GM21515 (cell line): ENCODE measurements around the gene PLEKHB2.
A peak's percentile ranks its signal among the peaks of the same experiment; 100 is the strongest.
"Not testable (repeated sequence)": the region's sequence is repeated elsewhere in the genome, so short reads cannot be mapped to it uniquely, and the experiment has no call there.

Experiments used
- ATAC-seq: cut with Tn5 transposase; IDR thresholded peaks from one replicate; pipeline ENCODE4 v1.9.1; 2021; ENCODE audit not compliant: unreplicated experiment

PLEKHB2 gene

DNA sequence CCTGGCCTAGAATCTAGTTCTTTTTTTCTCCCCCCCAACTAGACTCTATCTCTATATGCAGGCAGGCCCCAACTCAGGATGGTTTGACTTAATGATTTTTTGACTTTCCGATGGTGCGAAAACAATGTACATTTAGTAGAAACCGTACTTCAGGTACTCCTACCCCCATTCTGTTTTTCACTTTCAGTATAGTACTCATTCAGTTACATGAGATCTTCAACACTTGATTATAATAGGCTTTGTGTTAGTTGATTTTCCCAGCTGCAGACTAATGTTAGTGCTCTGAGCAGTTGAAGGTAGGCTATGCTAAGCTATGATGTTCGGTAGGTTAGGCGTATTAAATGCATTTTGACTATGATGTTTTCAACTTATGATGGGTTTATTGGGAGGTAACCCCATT is 37.7 kb downstream of the PLEKHB2 start:
- ATAC-seq = no peak

DNA sequence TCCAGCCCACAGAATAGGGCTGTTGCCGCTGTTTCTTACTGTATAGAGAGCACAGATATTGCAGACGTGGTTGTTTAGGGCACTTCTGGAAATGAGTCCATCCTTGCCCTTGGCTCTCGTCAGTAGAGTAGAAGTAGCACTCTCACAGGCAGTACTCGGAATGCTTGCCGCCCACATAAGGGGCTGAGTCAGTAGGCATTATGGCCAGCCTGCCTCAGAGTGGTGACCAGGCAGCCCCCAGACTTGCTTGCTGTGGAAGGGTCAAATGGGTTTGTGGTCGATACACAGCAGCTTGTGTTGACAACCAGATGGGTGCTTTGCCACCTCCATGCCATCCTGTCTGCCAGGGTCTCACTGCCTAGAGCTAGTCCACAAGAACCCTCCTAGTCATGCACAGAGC is 38.7 kb downstream of the PLEKHB2 start:
- no peak for ATAC-seq

DNA sequence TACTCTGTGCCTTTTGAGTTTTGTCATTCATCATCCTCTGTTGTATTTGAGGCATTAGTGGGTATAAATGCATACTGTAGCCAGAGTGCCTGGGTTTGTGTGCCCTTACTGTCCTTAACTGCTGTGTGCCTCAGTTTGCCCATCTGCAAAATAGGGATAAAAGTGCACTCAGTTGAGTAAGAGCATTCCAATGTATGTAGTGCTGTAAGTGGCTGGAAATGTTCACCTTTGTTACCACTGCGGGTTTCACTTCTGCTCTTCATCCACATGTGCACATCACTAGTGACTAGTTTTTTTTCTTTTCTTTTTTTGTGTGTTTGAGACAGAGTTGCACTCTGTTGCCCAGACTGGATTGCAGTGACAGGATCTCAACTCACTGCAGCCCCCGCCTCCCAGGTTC is 39.9 kb downstream of the PLEKHB2 start:
- ATAC-seq = peak; percentile 85

DNA sequence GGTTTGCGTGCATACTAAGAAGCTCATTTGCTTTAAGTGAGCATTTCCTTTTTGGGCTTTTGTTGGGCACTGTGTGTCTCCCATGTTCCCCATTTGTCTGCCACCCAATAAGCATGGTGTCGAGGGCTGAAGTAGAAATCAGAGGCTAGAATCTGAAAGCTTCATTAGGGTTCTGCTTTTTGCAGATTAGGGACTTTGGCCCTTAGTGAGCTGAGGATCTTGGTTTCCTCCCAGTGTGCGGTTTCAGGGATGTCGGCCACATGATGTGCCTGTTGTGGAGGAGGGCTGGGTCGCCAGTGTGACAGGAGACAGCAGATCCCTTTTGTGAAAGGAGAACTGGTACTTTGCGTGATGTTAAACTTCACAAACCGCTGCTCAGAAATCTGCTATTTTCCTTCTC is 41.1 kb downstream of the PLEKHB2 start:
- no peak for ATAC-seq

DNA sequence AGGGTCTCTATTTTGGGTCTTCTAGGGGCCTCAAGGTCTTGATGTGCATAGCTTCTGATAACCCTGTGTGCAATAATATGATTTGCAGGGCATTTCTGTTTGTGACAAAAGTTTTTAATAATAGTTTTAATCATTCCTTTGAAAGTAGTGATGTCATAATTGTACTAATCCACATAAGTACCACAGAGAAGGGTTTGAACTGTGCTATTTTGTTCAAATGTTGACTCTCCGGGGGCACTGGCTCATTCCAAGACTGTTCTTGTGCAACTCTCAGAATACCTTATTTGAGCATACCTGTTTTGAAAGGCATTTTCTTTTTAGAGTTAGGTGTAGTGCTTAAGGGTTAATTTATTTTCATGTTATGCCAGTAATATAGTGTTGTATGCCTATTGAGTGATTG is 41.6 kb downstream of the PLEKHB2 start:
- ATAC-seq = no peak

DNA sequence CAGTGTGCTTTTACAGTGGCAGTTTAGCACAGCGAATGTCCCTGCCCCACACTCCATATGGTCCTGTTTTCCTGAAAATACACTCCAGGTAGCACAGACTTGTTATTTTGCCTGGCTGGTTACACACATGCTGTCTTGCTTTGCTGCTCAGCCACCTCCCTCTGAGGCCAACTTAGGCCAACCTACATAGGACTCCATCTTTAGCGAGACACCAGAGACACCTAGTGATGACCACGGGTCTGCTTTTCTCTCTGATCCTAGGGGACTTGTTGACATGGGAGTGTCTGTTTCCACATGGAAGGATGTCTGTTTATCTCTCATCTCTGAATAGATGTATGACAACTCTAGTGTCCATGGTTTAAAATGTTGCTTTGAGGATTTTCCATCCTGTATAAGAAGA is 43.3 kb downstream of the PLEKHB2 start:
- no peak for ATAC-seq

DNA sequence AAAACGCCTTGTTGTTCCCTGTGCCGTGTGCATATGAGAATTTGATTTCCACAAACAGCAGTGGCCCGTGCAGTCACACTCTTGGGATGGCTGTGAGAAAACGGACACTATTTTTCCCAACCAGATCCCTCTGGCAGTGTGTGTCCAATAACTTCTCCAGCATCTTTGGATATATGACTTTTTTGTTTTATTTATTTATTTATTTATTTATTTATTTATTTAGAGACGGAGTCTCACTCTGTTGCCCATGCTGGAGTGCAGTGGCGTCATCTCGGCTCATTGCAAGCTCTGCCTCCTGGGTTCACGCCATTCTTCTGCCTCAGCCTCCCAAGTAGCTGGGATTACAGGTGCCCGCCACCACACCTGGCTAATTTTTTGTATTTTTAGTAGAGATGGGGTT is 45.0 kb downstream of the PLEKHB2 start:
- not testable (repeated sequence) for ATAC-seq

DNA sequence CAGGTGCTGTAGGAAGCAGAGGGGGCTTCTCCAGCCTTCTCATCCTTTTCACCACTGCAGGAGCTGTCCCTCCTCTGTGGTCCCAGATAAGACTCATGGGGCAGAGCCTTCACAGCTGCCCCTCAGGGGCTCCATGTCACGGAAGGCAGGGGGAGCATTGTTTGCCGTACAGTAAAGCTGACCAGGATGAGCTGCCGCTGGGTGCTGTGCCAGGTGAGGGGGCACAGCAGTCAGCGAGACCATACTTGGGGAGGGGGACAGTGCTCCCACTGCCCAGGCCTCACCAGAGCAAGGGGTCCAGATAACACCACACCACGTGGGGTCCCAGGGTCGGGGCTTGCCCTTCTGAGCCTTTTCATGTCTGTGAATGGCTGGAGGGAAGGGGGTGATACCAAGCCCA is 46.3 kb downstream of the PLEKHB2 start:
- ATAC-seq = no peak

DNA sequence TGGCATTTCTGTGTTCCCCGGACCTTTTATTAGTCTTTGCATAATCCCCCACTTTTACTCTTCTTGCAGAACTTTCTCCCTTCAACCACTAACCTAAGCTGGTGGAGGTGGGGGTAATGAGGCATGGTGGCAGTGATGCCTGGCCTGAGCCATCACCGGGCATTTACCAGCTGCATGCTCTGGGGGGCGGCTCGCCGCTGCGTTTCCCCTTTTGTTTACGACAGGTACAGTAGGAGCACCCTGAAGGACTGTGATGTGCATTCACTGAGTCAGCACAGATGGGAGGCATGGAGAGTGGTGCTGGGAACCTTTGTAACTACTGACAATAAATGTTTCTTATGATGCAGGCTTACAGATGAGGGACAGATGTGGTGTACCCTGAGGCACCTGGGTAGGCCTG is 46.9 kb downstream of the PLEKHB2 start:
- no peak for ATAC-seq

DNA sequence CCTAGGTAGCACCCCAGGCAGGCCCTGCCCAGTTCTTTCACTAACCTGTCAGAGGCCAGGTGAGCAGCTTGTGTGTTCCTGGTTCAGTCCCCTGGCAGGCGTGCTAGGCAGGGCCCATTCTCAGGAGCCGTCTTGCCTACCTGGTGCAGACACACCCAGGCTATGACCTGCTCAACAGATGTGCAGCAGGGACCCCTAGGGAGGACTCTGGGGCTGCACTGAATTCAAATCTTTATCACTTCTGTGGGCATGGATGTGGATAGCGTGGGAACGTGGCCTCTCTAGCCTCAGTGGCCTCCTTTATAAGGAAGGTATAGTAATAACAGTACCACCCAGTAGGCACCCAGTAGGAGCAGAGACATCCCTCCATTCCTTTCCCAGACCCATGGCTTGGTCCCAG is 48.4 kb downstream of the PLEKHB2 start:
- no peak for ATAC-seq

DNA sequence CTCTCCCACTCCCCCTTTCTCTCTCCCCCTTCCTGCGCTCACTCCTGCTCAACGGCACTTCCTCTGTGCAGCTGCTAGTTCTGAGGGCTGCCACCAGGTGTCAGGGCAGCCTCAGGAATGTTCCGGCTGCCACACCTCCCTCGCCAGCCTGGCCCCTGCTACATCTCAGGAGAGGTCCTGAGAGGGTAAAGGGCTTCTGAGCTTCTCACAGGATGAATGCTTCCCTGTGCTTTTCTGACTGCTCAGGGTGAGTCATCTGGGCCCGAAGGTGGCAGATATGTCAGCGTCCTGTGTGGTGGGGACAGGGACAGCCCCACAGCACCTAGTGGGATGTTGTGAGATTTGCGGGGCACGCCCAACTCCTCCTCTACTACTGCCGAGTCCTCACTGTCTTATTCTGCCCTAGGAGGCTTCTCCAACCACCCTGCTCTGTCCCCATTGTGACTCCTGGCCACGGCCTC is 49.0 kb downstream of the PLEKHB2 start:
- ATAC-seq = peak; percentile 88

DNA sequence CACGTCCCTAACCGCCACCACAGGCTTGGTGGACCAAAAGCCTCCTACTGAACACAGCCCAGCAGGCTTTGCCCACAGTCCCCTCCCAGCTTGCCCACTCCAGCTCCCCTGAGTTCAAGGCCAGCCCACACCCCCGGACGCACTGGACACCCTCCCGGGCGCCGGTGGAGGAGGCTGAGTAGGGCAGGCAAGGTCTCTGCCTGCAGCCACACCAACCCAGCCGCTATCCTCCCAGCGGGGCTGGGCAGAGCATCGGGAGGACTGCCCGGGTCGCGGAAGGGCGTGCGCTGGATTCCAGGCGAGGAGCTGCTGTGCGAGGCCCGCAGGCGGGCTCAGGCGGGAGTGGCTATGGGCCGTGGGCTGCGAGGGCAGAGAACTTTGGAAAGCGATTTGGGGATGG is 49.5 kb downstream of the PLEKHB2 start:
- ATAC-seq = no peak

DNA sequence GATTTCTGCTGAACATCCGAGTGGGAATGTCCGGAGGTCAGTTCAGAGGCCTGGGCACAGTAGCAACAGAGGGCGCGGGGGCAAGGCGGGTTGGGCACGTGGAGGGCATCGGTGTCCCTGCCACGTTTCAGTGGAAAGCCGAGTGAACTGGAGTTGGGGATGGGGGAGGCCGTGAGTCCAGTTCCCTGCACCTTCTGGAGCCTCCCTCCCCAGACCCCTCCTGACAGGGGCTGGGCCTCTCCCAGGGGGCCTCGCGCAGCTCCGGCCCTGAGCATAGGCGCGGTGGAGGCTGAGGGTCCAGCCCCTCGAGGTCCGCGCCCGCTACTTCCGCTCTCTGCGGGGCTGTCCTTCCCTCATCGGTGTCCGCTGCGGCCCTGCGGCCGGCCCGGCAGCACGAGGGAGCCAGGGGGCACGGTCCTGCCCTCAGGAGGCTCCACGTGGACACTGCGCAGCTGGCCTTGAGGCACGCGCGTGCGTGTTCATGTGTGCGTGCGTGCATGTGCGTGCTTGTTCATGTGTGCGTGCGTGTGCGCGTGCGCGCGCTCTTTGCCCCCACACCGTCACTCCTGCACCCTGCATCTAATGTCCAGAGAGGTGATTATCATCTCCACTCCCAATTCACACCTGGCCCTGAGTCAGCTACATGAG is 50.2 kb downstream of the PLEKHB2 start:
- no peak for ATAC-seq

DNA sequence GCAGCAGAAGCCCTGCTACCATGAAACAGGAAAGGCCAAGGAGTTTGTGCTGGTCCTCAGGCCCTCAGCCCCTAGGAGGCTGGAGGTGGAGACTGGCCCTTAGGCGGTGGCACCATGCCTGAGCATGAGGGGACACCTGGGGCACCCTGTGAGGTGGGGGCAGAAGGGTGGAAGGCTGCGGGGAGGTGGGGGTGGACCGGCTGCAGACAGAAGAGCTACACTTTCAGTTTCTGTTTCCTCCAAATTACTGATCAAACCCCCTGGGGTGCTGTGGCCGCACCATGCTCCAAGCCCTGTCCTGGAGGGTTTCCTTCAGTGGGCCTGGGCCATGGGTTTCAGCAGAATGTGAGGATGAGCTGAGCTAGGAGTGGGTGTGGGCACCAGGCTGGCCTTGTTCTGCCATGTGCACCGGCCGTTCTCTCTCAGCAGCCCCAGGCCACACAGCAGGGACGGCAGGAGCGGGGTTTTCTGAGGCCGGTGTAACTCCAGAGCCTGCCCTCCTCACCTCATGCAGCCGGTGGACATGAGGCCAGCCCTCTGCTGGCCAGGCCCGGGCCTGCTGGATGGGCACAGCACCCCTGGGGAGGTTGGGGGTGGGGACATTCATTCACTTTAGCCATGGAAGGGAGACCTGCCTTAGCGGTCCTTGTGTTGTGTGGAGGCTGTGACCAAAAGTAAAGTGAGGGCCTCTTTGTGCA is 51.5 kb downstream of the PLEKHB2 start:
- peak; percentile 29 for ATAC-seq

DNA sequence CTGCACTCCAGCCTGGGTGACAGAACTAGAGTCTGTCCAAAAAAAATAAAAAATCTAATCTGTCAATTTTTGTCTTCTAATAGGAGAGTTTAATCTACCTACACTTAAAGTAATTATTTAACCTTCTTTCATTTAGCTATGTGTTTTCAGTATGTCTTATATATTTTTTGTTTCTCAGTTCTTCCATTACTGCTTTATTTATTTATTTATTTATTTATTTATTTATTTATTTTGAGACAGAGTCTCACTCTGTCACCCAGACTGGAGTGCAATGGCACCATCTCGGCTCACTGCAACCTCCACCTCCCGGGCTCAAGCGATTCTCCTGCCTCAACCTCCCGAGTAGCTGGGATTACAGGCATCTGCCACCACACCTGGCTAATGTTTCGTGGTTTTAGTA is 60.4 kb downstream of the PLEKHB2 start:
- not testable (repeated sequence) for ATAC-seq

DNA sequence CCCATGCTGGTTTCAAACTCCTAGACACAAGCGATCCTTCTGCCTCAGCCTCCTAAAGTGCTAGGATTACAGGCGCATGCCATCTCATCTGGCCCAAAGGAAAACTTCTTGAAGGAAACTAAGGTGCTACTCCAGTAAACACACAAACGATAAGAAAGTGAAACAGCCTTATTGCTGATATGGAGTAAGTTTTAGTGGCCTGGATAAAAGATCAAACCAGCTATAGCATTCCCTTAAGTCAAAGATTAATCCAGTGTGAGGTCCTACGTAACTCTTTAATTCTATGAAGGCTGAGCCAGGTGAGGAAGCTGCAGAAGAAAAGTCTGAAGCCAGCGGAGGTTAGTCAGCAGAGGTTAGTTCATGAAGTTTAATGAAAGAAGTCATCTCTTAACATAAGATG is 63.4 kb downstream of the PLEKHB2 start:
- no peak for ATAC-seq

DNA sequence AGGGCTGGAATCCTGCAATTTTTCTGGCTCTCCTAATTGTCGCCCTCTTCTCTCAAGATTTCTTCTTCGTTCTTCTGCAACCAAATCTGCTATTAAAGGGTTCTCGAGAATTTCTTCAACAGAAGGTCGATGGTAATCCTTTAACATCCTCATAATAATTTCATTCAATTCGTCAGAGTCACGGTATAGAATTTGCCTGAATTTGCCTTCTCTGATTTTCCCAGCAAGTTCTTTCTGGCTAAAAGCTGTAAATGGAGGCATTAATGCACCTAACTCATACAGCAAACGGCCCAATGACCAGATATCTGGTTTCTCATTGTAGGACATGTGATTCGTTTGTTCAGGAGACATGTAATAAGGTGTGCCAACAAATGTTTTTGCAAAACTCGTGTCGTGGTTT is 72.9 kb downstream of the PLEKHB2 start:
- ATAC-seq = not testable (repeated sequence)

DNA sequence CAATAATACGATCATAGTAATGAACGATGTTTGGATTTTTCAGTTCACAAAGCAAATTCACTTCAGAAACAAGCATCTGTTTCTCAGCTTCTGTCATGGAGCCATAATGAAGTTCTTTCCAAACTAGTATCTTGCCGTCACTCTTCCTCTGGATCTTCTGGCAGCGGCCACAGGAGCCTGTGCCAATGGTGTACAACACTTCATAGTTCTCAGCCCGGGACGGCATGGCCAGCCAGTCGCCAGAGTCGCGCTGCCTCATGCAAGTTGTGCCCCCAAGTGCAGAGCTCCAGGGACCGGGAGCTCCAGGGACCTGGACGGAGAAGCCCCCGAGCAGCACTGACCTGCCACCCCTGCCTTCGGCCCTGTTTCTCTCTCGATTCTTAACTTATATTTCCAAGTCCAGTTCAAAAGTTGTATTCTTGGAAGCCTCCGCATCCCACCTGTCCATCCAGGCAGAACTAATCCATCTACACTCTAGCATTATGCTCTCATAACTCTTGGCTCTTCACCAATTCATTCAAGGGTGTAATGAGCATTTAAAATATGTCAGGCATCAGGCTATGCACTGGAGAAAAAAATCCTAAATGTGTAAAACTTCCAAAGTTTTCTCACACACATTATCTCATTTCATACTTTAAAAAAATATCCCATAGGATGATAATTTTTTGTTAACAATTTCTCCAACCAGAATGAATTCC is 73.7 kb downstream of the PLEKHB2 start:
- not testable (repeated sequence) for ATAC-seq

DNA sequence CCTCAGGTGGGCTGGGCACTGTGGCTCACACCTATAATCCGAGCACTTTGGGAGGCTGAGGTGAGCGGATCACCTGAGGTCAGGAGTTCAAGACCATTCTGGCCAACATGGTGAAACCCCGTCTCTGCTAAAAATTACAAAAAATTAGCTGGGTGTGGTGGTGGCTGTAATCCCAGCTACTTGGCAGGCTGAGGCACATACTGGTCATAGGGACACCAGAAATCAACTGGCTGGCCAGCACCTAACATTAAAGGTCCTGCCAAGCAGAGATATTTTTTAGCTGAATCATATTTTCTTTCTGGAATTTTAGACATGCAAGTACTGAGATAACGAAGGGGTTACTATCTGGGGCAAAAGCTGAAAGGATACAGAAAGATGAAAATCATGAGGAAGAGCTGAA is 76.3 kb downstream of the PLEKHB2 start:
- not testable (repeated sequence) for ATAC-seq

DNA sequence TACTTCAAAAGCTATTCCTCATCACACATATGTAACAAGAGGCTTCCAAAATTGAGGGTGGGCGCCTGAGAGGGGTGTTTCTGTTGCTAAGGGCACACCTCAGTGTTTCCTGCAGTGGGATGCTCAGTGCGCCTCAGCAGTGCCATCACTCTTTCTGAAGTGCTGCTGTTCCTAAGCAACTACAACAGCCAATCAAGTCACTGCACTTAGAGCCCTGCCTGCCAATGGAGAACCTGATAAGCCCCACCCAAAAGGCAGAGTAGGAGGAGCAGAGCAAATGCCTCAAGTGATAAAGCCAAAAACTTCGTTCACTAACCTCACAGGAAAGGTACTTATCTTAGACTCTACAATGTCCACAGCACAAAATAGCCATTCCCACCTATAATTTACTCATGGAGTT is 88.3 kb downstream of the PLEKHB2 start:
- ATAC-seq = not testable (repeated sequence)

DNA sequence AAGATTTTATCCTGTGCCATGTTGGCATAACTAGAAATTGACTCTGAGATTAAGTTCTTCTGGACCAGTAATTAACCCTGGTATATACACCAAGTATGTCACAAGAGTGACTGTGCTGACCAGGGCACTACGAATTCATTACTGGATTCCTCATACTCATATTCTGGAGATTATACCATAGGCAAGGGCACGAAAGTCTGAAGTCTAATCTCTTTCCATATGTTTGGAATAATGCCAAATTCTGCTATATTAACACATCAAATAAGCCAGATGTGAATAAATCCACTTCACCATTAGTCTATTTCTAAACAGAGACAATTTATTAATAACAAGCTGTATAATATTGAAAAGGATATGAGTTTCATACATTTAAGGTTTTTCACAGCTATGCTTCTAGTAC is 91.0 kb downstream of the PLEKHB2 start:
- ATAC-seq = not testable (repeated sequence)
